T-helper 1 cell (primary cell): Measurements from ENCODE around the gene EPGN.

Source experiments
- DNase-seq, 5 donors: peaks; one replicate each; pipeline ENCODE4 v3.0.0-alpha.2; 2012 to 2020

EPGN gene

GRCh38 chr4:74344031-74344430 lies 35.8 kb downstream of the EPGN start:
- DNase-seq = no peak

- no peak for DNase-seq
These were observed 45.6 kb downstream of the EPGN start for GRCh38 chr4:74353858-74354257.

GRCh38 chr4:74357965-74358364 lies 49.7 kb downstream of the EPGN start:
- DNase-seq = no peak

- no peak for DNase-seq
These were observed 53.4 kb downstream of the EPGN start for GRCh38 chr4:74361671-74362070.

GRCh38 chr4:74362347-74362746 lies 54.1 kb downstream of the EPGN start:
- no peak for DNase-seq

GRCh38 chr4:74364256-74364651 lies 56.0 kb downstream of the EPGN start:
- DNase-seq = no peak

GRCh38 chr4:74364652-74365491 lies 56.6 kb downstream of the EPGN start, which contains the start of gene EREG:
TSS of gene EREG (plus strand) at chr4:74365145. CDS start at chr4:74365309, 164 bp downstream.
- no peak for DNase-seq

GRCh38 chr4:74365761-74366160 lies 57.5 kb downstream of the EPGN start:
- DNase-seq = no peak
